HG03103 (cell line): ENCODE measurements around the gene RCHY1.
"Not testable (repeated sequence)": the region's sequence is repeated elsewhere in the genome, so short reads cannot be mapped to it uniquely, and the experiment has no call there.

ENCODE experiments used
- ATAC-seq: cut with Tn5 transposase; IDR thresholded peaks from one replicate; pipeline ENCODE4 v1.9.1; 2021; ENCODE audit warnings: low read depth; ENCODE audit not compliant: unreplicated experiment

The RCHY1 gene

GRCh38 chr4:75519452-75519851, 5.2 kb upstream of the RCHY1 start:
- ATAC-seq = not testable (repeated sequence)

- ATAC-seq = no peak
Measured at GRCh38 chr4:75516144-75516543, 1.9 kb upstream of the RCHY1 start.

- ATAC-seq = no peak
Measured at GRCh38 chr4:75514949-75515612, 878 bp upstream of the RCHY1 start.

GRCh38 chr4:75513526-75514130, 575 bp downstream of the RCHY1 start:
- ATAC-seq = no peak

GRCh38 chr4:75512386-75513211, 1.6 kb downstream of the RCHY1 start:
- ATAC-seq = no peak

GRCh38 chr4:75511841-75512240, 2.4 kb downstream of the RCHY1 start:
- no peak for ATAC-seq

- not testable (repeated sequence) for ATAC-seq
Measured at GRCh38 chr4:75509592-75509991, 4.6 kb downstream of the RCHY1 start.

GRCh38 chr4:75505630-75506029, 8.6 kb downstream of the RCHY1 start:
- ATAC-seq = no peak

GRCh38 chr4:75502671-75503070, 11.5 kb downstream of the RCHY1 start:
- ATAC-seq = no peak

- no peak for ATAC-seq
Measured at GRCh38 chr4:75499900-75500299, 14.3 kb downstream of the RCHY1 start.

- ATAC-seq = no peak
Measured at GRCh38 chr4:75498041-75498440, 16.2 kb downstream of the RCHY1 start.

- ATAC-seq = no peak
Measured at GRCh38 chr4:75497133-75497532, 17.1 kb downstream of the RCHY1 start.

GRCh38 chr4:75496406-75496805, 17.8 kb downstream of the RCHY1 start:
- no peak for ATAC-seq

GRCh38 chr4:75495476-75495875, 18.7 kb downstream of the RCHY1 start:
- no peak for ATAC-seq

- no peak for ATAC-seq
Measured at GRCh38 chr4:75494563-75494962, 19.6 kb downstream of the RCHY1 start.

- no peak for ATAC-seq
Measured at GRCh38 chr4:75490155-75490554, 24.0 kb downstream of the RCHY1 start.

- no peak for ATAC-seq
Measured at GRCh38 chr4:75484190-75484589, 30.0 kb downstream of the RCHY1 start.

- no peak for ATAC-seq
Measured at GRCh38 chr4:75477201-75477600, 37.0 kb downstream of the RCHY1 start.

- ATAC-seq = no peak
Measured at GRCh38 chr4:75470738-75471137, 43.5 kb downstream of the RCHY1 start.

GRCh38 chr4:75469896-75470295, 44.3 kb downstream of the RCHY1 start:
- ATAC-seq = no peak

- no peak for ATAC-seq
Measured at GRCh38 chr4:75457365-75457764, 56.8 kb downstream of the RCHY1 start.

GRCh38 chr4:75434105-75434504, 80.1 kb downstream of the RCHY1 start:
- no peak for ATAC-seq
